Breast epithelium (tissue), 3 donors: ENCODE results near the gene SLC11A1.
A peak's percentile ranks its signal among the peaks of the same experiment; 100 is the strongest.

Source experiments
- POLR2A ChIP-seq: fragments of 450-650 bp; IDR thresholded peaks from one replicate; pipeline ENCODE4 v1.6.1; 2016; ENCODE audit warnings: antibody characterized with exemption, mild to moderate bottlenecking, moderate library complexity
- POLR2AphosphoS5 ChIP-seq, 3 donors: sonication (generic); formaldehyde crosslinking; IDR thresholded peaks; one replicate each; pipeline ENCODE4 v1.6.1; 2017; ENCODE audit warnings: antibody characterized with exemption in 3 of 3
- TF ChIP-seq, protein P1 (sequence below), 3 donors: fragments of 450-650 bp; IDR thresholded peaks; one replicate each; pipeline ENCODE4 v1.5.1; 2016 to 2017; ENCODE audit warnings: antibody characterized with exemption in 3 of 3, mild to moderate bottlenecking in 3 of 3, moderate library complexity in 3 of 3

GRCh38 chr2:218395826-218396687 is 14.0 kb downstream of the SLC11A1 start:
- TF ChIP-seq, protein P1, sequence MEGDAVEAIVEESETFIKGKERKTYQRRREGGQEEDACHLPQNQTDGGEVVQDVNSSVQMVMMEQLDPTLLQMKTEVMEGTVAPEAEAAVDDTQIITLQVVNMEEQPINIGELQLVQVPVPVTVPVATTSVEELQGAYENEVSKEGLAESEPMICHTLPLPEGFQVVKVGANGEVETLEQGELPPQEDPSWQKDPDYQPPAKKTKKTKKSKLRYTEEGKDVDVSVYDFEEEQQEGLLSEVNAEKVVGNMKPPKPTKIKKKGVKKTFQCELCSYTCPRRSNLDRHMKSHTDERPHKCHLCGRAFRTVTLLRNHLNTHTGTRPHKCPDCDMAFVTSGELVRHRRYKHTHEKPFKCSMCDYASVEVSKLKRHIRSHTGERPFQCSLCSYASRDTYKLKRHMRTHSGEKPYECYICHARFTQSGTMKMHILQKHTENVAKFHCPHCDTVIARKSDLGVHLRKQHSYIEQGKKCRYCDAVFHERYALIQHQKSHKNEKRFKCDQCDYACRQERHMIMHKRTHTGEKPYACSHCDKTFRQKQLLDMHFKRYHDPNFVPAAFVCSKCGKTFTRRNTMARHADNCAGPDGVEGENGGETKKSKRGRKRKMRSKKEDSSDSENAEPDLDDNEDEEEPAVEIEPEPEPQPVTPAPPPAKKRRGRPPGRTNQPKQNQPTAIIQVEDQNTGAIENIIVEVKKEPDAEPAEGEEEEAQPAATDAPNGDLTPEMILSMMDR (IDR thresholded peaks at IDR 0.05), result peak; percentile 89 to 96 (median 93)
- TF ChIP-seq POLR2AphosphoS5 (IDR thresholded peaks at IDR 0.05) (peak in 2 of 3 donors; percentile 85 to 91), POLR2A (peak; percentile 20)
